Astrocyte of the cerebellum (primary cell): ENCODE results near the gene COG2.
A peak's percentile ranks its signal among the peaks of the same experiment; 100 is the strongest.

Experiments used
- DNase-seq: peaks from one replicate; pipeline ENCODE4 v3.0.0-alpha.2; 2011; ENCODE audit warnings: low read depth
- H3K4me3 ChIP-seq: 2 replicates; pipeline ENCODE4 v1.5.1; 2011; ENCODE audit warnings: mild to moderate bottlenecking, low read depth, low read length, moderate library complexity
- in situ Hi-C: cut with HindIII; loops from 2 replicates; pipeline ENCODE4 v1.10.0; 2017; ENCODE audit warnings: low sequenced_read_pairs
- TF ChIP-seq, protein P1 (sequence below): IDR thresholded peaks from 2 replicates; pipeline ENCODE4 v1.5.1; 2012; ENCODE audit warnings: low read length, low read depth, moderate library complexity, mild to moderate bottlenecking; ENCODE audit errors: missing control alignments

The COG2 gene

GRCh38 chr1:230658691-230659090, 16.4 kb downstream of the COG2 start:
- TF ChIP-seq, protein P1, sequence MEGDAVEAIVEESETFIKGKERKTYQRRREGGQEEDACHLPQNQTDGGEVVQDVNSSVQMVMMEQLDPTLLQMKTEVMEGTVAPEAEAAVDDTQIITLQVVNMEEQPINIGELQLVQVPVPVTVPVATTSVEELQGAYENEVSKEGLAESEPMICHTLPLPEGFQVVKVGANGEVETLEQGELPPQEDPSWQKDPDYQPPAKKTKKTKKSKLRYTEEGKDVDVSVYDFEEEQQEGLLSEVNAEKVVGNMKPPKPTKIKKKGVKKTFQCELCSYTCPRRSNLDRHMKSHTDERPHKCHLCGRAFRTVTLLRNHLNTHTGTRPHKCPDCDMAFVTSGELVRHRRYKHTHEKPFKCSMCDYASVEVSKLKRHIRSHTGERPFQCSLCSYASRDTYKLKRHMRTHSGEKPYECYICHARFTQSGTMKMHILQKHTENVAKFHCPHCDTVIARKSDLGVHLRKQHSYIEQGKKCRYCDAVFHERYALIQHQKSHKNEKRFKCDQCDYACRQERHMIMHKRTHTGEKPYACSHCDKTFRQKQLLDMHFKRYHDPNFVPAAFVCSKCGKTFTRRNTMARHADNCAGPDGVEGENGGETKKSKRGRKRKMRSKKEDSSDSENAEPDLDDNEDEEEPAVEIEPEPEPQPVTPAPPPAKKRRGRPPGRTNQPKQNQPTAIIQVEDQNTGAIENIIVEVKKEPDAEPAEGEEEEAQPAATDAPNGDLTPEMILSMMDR = no peak
- in situ Hi-C loops = no loop called here
- DNase-seq = no peak

DNA sequence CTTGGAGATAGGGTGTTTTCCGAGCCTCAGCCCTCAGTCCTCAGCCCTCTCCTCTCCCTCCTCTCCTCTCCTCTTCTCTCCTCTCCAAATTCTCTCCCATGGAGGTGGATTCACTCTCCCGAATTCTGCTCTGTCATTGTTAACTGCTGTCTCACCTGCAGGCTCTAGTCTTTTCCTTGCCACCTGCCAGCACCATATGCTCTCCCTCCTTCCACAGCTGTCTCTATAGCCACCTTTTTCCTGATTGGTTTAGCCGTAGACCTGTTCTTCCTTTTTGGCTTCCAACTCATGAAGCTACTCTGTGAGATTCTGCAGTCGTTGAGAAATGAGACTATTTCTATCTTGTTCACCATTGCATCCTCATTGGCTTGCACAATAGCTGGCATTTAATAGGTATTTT, 19.7 kb downstream of the COG2 start:
- no peak overlapping the region for H3K4me3 ChIP-seq
- no peak for DNase-seq
- TF ChIP-seq, protein P1 = no peak
- in situ Hi-C loops = no loop called here

More at GRCh38 chr1:230658691-230659090, 16.4 kb downstream of the COG2 start:
- H3K4me3 ChIP-seq = no peak overlapping the region

GRCh38 chr1:230668227-230668626, 25.9 kb downstream of the COG2 start:
- in situ Hi-C loops = no loop called here
- TF ChIP-seq, protein P1 = no peak
- no peak for DNase-seq
- H3K4me3 ChIP-seq = no peak overlapping the region

GRCh38 chr1:230669543-230669942, 27.3 kb downstream of the COG2 start:
- TF ChIP-seq, protein P1 = no peak
- H3K4me3 ChIP-seq = no peak overlapping the region
- no peak for DNase-seq
- in situ Hi-C loops = no loop called here

GRCh38 chr1:230674581-230674980, 32.3 kb downstream of the COG2 start:
- in situ Hi-C loops = no loop called here
- TF ChIP-seq, protein P1 = no peak
- no peak overlapping the region for H3K4me3 ChIP-seq
- DNase-seq = peak; percentile 28

GRCh38 chr1:230677200-230677599, 34.9 kb downstream of the COG2 start:
- TF ChIP-seq, protein P1 = no peak
- H3K4me3 ChIP-seq = no peak overlapping the region
- in situ Hi-C loops = no loop called here
- no peak for DNase-seq

GRCh38 chr1:230679192-230679591, 36.9 kb downstream of the COG2 start:
- in situ Hi-C loops = no loop called here
- TF ChIP-seq, protein P1 = no peak
- no peak overlapping the region for H3K4me3 ChIP-seq
- no peak for DNase-seq
